Measurements from ENCODE around the gene SLC19A1.

The SLC19A1 gene

GRCh38 chr21:45475797-45476570 is 66.3 kb downstream of the SLC19A1 start:
- DNase-seq (no peak), ATAC-seq (ENCODE audit: insufficient read depth, low read depth) (no peak)
- no peak overlapping the region for H3K4me2 ChIP-seq (ENCODE audit: insufficient read depth, low read length)
- H3K4me1 ChIP-seq (ENCODE audit: insufficient read depth, low read length), result peaks cover 19% of the 10 kb centered on the region
- H2AFZ ChIP-seq (ENCODE audit: low read depth, low read length), result no peak overlapping the region
- no peak overlapping the region for H3K9ac ChIP-seq (ENCODE audit: low read depth, low read length)
- H3K27me3 ChIP-seq (ENCODE audit: insufficient read depth, low read length, poor library complexity), result no peaks in the 10 kb centered on the region
- H3K36me3 ChIP-seq (ENCODE audit: insufficient read depth, low read length), result no peaks in the 10 kb centered on the region
- H4K20me1 ChIP-seq (ENCODE audit: insufficient read depth, low read length), result no peaks in the 10 kb centered on the region
- H3K79me2 ChIP-seq (ENCODE audit: insufficient read depth, low read length), result no peaks in the 10 kb centered on the region
- H3K27ac ChIP-seq (ENCODE audit: low read length), result no peak overlapping the region
- H3K4me3 ChIP-seq (ENCODE audit: low read depth in 1 of 2, low read length in 2 of 2), result no peak overlapping the region
- TF ChIP-seq CTCF (IDR thresholded peaks at IDR 0.05; ENCODE audit: borderline replicate concordance, extremely low read depth, low read length, poor library complexity, severe bottlenecking) (no peak), EZH2 (IDR thresholded peaks at IDR 0.05; ENCODE audit: borderline replicate concordance, low read depth, low read length, severe bottlenecking) (no peak)
- no peaks in the 10 kb centered on the region for H3K9me3 ChIP-seq (ENCODE audit: insufficient read depth, low read length, severe bottlenecking)

GRCh38 chr21:45475004-45475685 is 67.1 kb downstream of the SLC19A1 start:
- H3K9me3 ChIP-seq (ENCODE audit: insufficient read depth, low read length, severe bottlenecking), result no peaks in the 10 kb centered on the region
- no peaks in the 10 kb centered on the region for H4K20me1 ChIP-seq (ENCODE audit: insufficient read depth, low read length)
- H3K79me2 ChIP-seq (ENCODE audit: insufficient read depth, low read length), result no peaks in the 10 kb centered on the region
- DNase-seq, result no peak
- TF ChIP-seq EZH2 (IDR thresholded peaks at IDR 0.05; ENCODE audit: borderline replicate concordance, low read depth, low read length, severe bottlenecking) (no peak), CTCF (IDR thresholded peaks at IDR 0.05; ENCODE audit: borderline replicate concordance, extremely low read depth, low read length, poor library complexity, severe bottlenecking) (no peak)
- no peak for ATAC-seq (ENCODE audit: insufficient read depth, low read depth)
- H3K4me3 ChIP-seq (ENCODE audit: low read depth in 1 of 2, low read length in 2 of 2), result no peak overlapping the region
- no peaks in the 10 kb centered on the region for H3K36me3 ChIP-seq (ENCODE audit: insufficient read depth, low read length)
- H3K4me1 ChIP-seq (ENCODE audit: insufficient read depth, low read length), result peaks cover 19% of the 10 kb centered on the region
- H2AFZ ChIP-seq (ENCODE audit: low read depth, low read length), result no peak overlapping the region
- H3K4me2 ChIP-seq (ENCODE audit: insufficient read depth, low read length), result no peak overlapping the region
- no peak overlapping the region for H3K27ac ChIP-seq (ENCODE audit: low read length)
- no peak overlapping the region for H3K9ac ChIP-seq (ENCODE audit: low read depth, low read length)
- no peaks in the 10 kb centered on the region for H3K27me3 ChIP-seq (ENCODE audit: insufficient read depth, low read length, poor library complexity)

GRCh38 chr21:45474323-45474950 is 67.8 kb downstream of the SLC19A1 start:
- Histone ChIP-seq H3K4me1 (ENCODE audit: insufficient read depth, low read length) (peaks cover 19% of the 10 kb centered on the region), H3K9ac (ENCODE audit: low read depth, low read length) (no peak overlapping the region)

More at GRCh38 chr21:45474323-45474950, 67.8 kb downstream of the SLC19A1 start:
- H4K20me1 ChIP-seq (ENCODE audit: insufficient read depth, low read length), result no peaks in the 10 kb centered on the region
- no peaks in the 10 kb centered on the region for H3K27me3 ChIP-seq (ENCODE audit: insufficient read depth, low read length, poor library complexity)
- H3K4me3 ChIP-seq (ENCODE audit: low read depth in 1 of 2, low read length in 2 of 2), result no peak overlapping the region
- H3K79me2 ChIP-seq (ENCODE audit: insufficient read depth, low read length), result no peaks in the 10 kb centered on the region
- H2AFZ ChIP-seq (ENCODE audit: low read depth, low read length), result no peak overlapping the region
- ATAC-seq (ENCODE audit: insufficient read depth, low read depth) (no peak), DNase-seq (no peak)
- no peak for TF ChIP-seq EZH2 (IDR thresholded peaks at IDR 0.05; ENCODE audit: borderline replicate concordance, low read depth, low read length, severe bottlenecking)
- TF ChIP-seq CTCF (IDR thresholded peaks at IDR 0.05; ENCODE audit: borderline replicate concordance, extremely low read depth, low read length, poor library complexity, severe bottlenecking), result no peak
- no peaks in the 10 kb centered on the region for H3K36me3 ChIP-seq (ENCODE audit: insufficient read depth, low read length)
- H3K4me2 ChIP-seq (ENCODE audit: insufficient read depth, low read length), result no peak overlapping the region
- no peaks in the 10 kb centered on the region for H3K9me3 ChIP-seq (ENCODE audit: insufficient read depth, low read length, severe bottlenecking)
- no peak overlapping the region for H3K27ac ChIP-seq (ENCODE audit: low read length)
